ENCODE results near the gene PLAU.

Gene PLAU

DNA sequence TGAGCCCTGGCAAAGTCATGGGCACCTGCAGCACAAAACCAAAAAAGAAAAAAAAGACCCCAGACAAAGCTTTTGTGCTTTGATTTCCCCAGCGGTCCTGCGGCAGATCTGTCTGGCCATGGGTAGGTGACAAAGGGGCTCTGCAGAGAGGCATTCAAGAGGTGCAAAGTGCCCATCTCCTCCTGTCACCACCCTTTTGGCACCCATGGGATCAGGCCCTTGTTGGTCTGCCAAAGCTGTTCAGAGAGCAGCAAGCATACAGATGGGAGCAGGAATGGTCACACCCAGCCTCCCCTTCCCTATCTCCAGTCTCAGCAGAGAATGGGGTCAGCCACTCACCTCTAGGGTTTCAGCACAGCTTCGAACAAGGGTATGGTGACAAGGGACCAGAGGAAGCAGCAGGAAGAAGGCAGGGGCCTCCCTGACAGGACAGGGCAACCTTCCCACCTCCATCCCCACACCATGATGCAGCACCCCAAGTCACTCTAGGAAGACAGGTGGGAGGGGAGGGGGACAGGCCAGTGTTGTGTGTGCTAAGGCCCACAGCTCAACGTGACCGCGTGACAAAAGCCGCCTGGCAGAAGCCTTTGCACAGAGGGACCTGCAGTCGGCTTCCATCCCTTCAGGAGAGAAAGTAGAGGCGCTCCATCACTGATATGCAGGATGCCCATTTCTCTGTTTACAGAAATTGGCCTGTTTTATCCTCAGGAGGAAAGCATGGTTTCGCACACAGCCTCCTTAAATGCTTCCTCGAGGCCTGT lies 42.9 kb upstream of the PLAU start:
- H3K79me1 ChIP-seq (replicated peaks; ENCODE audit: low read length, poor library complexity, severe bottlenecking), result peaks cover 46% of the 10 kb centered on the region
- H3K18ac ChIP-seq (ENCODE audit: low read depth in 1 of 2, low read length in 2 of 2), result no peak overlapping the region
- H3K14ac ChIP-seq (ENCODE audit: low read length in 2 of 2), result no peak overlapping the region
- no peaks in the 10 kb centered on the region for H3K9me3 ChIP-seq (ENCODE audit: control insufficient read depth, low read length)
- H2BK15ac ChIP-seq (ENCODE audit: low read depth, poor library complexity, severe bottlenecking), result no peak overlapping the region
- H3K4me2 ChIP-seq (ENCODE audit: low read length, poor library complexity, severe bottlenecking), result no peak overlapping the region
- peaks cover 10% of the 10 kb centered on the region for H3K4me1 ChIP-seq (ENCODE audit: control insufficient read depth, insufficient read depth, low read depth, low read length)
- H2AFZ ChIP-seq (ENCODE audit: low read depth, low read length), result no peak overlapping the region
- no peaks in the 10 kb centered on the region for H3K27me3 ChIP-seq (ENCODE audit: control insufficient read depth in 1 of 2, insufficient read depth in 1 of 2, low read length in 2 of 2)
- H4K91ac ChIP-seq (ENCODE audit: low read length), result no peak overlapping the region
- no peak overlapping the region for H3K4me3 ChIP-seq (ENCODE audit: insufficient read depth in 1 of 2, low read depth in 1 of 2, low read length in 2 of 2)
- DNase-seq, result no peak
- H3K4ac ChIP-seq (ENCODE audit: low read depth in 1 of 2, low read length in 2 of 2), result no peak overlapping the region
- H2BK12ac ChIP-seq (ENCODE audit: low read length in 2 of 2), result no peak overlapping the region
- H3K9ac ChIP-seq (ENCODE audit: low read length), result no peak overlapping the region
- H2BK120ac ChIP-seq (ENCODE audit: low read depth, low read length), result no peak overlapping the region
- no peak overlapping the region for H4K8ac ChIP-seq (ENCODE audit: low read length)
- peaks cover 80% of the 10 kb centered on the region in 2 experiments for H3K36me3 ChIP-seq (ENCODE audit: control insufficient read depth in 1 of 2, insufficient read depth in 2 of 2, low read depth in 1 of 2, low read length in 2 of 2)
- no peak overlapping the region for H3K27ac ChIP-seq (ENCODE audit: low read length, poor library complexity, severe bottlenecking)
- no peak overlapping the region for H2AK5ac ChIP-seq (ENCODE audit: low read length, severe bottlenecking)
- H2BK5ac ChIP-seq (ENCODE audit: low read depth, low read length, poor library complexity, severe bottlenecking), result no peak overlapping the region
- no peak overlapping the region for H3K23ac ChIP-seq (ENCODE audit: low read length in 2 of 2)
- 91% methylated on average over 10 of the region's 11 CpGs for WGBS

DNA sequence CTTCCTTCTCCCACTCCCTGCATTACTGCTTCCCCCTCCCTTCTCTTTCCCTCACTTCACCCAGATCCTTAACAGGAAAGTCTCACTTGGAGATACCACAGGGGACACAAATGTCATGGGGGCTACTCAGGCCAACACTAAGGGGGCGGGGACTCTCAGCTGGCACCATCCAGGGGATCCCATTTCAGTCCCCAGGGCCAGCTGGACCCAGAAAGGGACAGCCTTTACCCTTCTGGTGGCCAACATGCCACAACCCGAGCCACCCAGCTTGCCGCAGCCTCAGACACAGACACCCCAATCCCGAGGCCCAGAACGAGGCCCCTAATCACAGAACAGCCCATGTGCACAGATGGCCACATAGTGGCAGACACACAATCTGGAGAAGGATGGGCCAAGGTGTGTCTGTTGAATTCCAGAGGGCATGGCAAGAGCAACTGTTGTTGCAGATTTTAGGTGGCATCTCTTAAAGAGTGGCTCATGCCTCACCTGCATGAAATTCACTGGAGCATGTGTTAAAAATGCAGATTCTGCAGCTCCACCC lies 42.2 kb upstream of the PLAU start:
- Histone ChIP-seq H2AK5ac (ENCODE audit: low read length, severe bottlenecking) (no peak overlapping the region), H2BK120ac (ENCODE audit: low read depth, low read length) (no peak overlapping the region), H3K23ac (ENCODE audit: low read length in 2 of 2) (no peak overlapping the region), H3K9ac (ENCODE audit: low read length) (no peak overlapping the region), H2AFZ (ENCODE audit: low read depth, low read length) (no peak overlapping the region), H3K4me3 (ENCODE audit: insufficient read depth in 1 of 2, low read depth in 1 of 2, low read length in 2 of 2) (no peak overlapping the region), H3K4me1 (ENCODE audit: control insufficient read depth, insufficient read depth, low read depth, low read length) (peaks cover 11% of the 10 kb centered on the region), H2BK12ac (ENCODE audit: low read length in 2 of 2) (no peak overlapping the region), H3K14ac (ENCODE audit: low read length in 2 of 2) (no peak overlapping the region), H3K4me2 (ENCODE audit: low read length, poor library complexity, severe bottlenecking) (no peak overlapping the region), H3K36me3 (ENCODE audit: control insufficient read depth in 1 of 2, insufficient read depth in 2 of 2, low read depth in 1 of 2, low read length in 2 of 2) (peaks cover 73 to 75% of the 10 kb centered on the region in 2 experiments), H3K27me3 (ENCODE audit: control insufficient read depth in 1 of 2, insufficient read depth in 1 of 2, low read length in 2 of 2) (no peaks in the 10 kb centered on the region), H2BK15ac (ENCODE audit: low read depth, poor library complexity, severe bottlenecking) (no peak overlapping the region), H4K91ac (ENCODE audit: low read length) (no peak overlapping the region), H2BK5ac (ENCODE audit: low read depth, low read length, poor library complexity, severe bottlenecking) (no peak overlapping the region), H3K4ac (ENCODE audit: low read depth in 1 of 2, low read length in 2 of 2) (no peak overlapping the region), H4K8ac (ENCODE audit: low read length) (no peak overlapping the region), H3K9me3 (ENCODE audit: control insufficient read depth, low read length) (no peaks in the 10 kb centered on the region), H3K79me1 (replicated peaks; ENCODE audit: low read length, poor library complexity, severe bottlenecking) (peaks cover 40% of the 10 kb centered on the region), H3K27ac (ENCODE audit: low read length, poor library complexity, severe bottlenecking) (no peak overlapping the region), H3K18ac (ENCODE audit: low read depth in 1 of 2, low read length in 2 of 2) (no peak overlapping the region)
- no peak for DNase-seq
- 100% methylated on average over 5 of the region's 5 CpGs for WGBS

DNA sequence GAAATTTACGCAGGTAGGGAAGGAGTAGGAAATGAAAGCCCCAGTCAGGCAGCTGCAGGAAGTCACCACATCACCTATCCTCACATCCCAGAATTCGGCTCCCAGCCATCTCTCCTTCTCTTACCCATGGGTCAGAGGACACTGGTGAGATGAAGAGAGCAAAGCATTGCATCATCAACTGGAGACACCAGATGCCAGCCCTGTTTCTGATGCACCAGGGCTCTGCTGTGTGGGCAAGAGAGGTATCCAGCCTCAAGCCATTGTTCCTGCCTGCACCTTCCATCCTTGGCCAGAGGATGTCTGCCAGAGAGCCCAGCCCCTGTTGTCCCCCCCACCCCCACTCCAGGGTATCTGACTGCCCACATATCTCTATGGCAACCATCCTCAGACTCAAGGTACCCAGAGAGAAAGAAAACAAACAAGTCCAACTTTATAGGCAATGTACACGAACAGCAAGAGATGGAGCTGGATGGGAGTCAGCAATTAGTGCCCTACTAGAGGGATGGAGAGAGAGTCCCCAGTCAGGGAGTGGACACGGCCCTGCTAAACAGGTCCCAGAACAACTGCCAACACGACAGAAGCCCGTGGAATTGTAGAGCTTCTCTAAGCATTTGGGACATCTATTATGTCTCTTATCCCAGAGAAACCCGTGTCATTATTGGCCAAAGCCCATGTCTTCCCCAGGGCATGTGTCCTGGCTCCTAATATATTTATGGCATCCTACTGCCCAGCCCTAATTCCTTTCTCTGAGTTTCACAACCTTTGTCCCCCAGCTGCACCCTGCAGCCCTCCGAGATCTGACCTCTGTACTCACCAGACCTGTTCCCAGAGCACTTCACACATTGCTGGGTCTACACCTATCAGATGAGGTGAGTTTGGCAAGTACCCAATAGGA lies 39.4 kb upstream of the PLAU start:
- Histone ChIP-seq H3K4me2 (ENCODE audit: low read length, poor library complexity, severe bottlenecking) (no peak overlapping the region), H4K8ac (ENCODE audit: low read length) (no peak overlapping the region), H3K23ac (ENCODE audit: low read length in 2 of 2) (peak overlapping the region in 1 of 2 experiments; percentile 9), H2BK12ac (ENCODE audit: low read length in 2 of 2) (no peak overlapping the region), H3K9ac (ENCODE audit: low read length) (no peak overlapping the region), H3K36me3 (ENCODE audit: control insufficient read depth in 1 of 2, insufficient read depth in 2 of 2, low read depth in 1 of 2, low read length in 2 of 2) (peaks cover 53 to 57% of the 10 kb centered on the region in 2 experiments), H3K79me1 (replicated peaks; ENCODE audit: low read length, poor library complexity, severe bottlenecking) (peaks cover 29% of the 10 kb centered on the region), H3K14ac (ENCODE audit: low read length in 2 of 2) (no peak overlapping the region), H2BK120ac (ENCODE audit: low read depth, low read length) (no peak overlapping the region), H3K9me3 (ENCODE audit: control insufficient read depth, low read length) (no peaks in the 10 kb centered on the region), H3K27me3 (ENCODE audit: control insufficient read depth in 1 of 2, insufficient read depth in 1 of 2, low read length in 2 of 2) (no peaks in the 10 kb centered on the region), H3K4me1 (ENCODE audit: control insufficient read depth, insufficient read depth, low read depth, low read length) (peaks cover 14% of the 10 kb centered on the region), H2BK15ac (ENCODE audit: low read depth, poor library complexity, severe bottlenecking) (no peak overlapping the region), H4K91ac (ENCODE audit: low read length) (no peak overlapping the region), H2AFZ (ENCODE audit: low read depth, low read length) (no peak overlapping the region), H3K4ac (ENCODE audit: low read depth in 1 of 2, low read length in 2 of 2) (no peak overlapping the region), H3K4me3 (ENCODE audit: insufficient read depth in 1 of 2, low read depth in 1 of 2, low read length in 2 of 2) (no peak overlapping the region), H2BK5ac (ENCODE audit: low read depth, low read length, poor library complexity, severe bottlenecking) (no peak overlapping the region), H2AK5ac (ENCODE audit: low read length, severe bottlenecking) (no peak overlapping the region), H3K27ac (ENCODE audit: low read length, poor library complexity, severe bottlenecking) (no peak overlapping the region), H3K18ac (ENCODE audit: low read depth in 1 of 2, low read length in 2 of 2) (no peak overlapping the region)
- DNase-seq, result no peak
- 92% methylated on average over 6 of the region's 8 CpGs for WGBS

DNA sequence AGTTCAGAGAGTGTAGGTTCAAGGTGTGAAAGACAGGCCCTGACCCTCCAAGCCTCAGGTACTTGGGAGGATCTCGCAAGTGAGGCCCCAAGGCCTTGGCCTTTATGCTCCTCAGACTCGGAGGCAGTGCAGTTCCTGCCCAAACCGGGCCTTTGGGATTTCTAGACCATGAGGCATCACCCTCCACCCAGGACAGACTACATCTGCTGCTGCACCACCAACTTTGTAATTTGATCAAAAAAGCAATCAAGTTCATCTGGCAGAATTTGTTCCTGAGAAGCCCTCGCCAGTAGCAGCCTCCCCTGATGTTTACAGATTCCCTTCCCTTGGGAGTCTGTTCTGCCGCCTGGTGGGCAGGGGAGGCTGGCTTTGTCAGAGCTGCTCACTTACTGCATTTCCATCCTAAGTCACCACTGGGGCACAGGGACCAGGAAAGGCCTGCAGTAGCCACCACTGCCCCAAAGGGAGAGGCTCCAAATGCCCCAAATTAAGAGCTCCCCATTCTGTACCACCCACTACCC lies 38.7 kb upstream of the PLAU start:
- no peak overlapping the region for H3K27ac ChIP-seq (ENCODE audit: low read length, poor library complexity, severe bottlenecking)
- no peaks in the 10 kb centered on the region for H3K27me3 ChIP-seq (ENCODE audit: control insufficient read depth in 1 of 2, insufficient read depth in 1 of 2, low read length in 2 of 2)

More for the DNA sequence above, 38.7 kb upstream of the PLAU start:
- H3K9me3 ChIP-seq (ENCODE audit: control insufficient read depth, low read length), result no peaks in the 10 kb centered on the region
- no peak overlapping the region for H2BK12ac ChIP-seq (ENCODE audit: low read length in 2 of 2)
- no peak overlapping the region for H2AK5ac ChIP-seq (ENCODE audit: low read length, severe bottlenecking)
- H2BK5ac ChIP-seq (ENCODE audit: low read depth, low read length, poor library complexity, severe bottlenecking), result no peak overlapping the region
- peaks cover 25% of the 10 kb centered on the region for H3K79me1 ChIP-seq (replicated peaks; ENCODE audit: low read length, poor library complexity, severe bottlenecking)
- no peak overlapping the region for H3K4me2 ChIP-seq (ENCODE audit: low read length, poor library complexity, severe bottlenecking)
- peaks cover 14% of the 10 kb centered on the region for H3K4me1 ChIP-seq (ENCODE audit: control insufficient read depth, insufficient read depth, low read depth, low read length)
- H4K91ac ChIP-seq (ENCODE audit: low read length), result no peak overlapping the region
- H3K4me3 ChIP-seq (ENCODE audit: insufficient read depth in 1 of 2, low read depth in 1 of 2, low read length in 2 of 2), result peak overlapping the region in 1 of 2 experiments; percentile 80
- H4K8ac ChIP-seq (ENCODE audit: low read length), result no peak overlapping the region
- no peak overlapping the region for H2AFZ ChIP-seq (ENCODE audit: low read depth, low read length)
- no peak overlapping the region for H3K9ac ChIP-seq (ENCODE audit: low read length)
- DNase-seq, result peak; percentile 57
- H3K36me3 ChIP-seq (ENCODE audit: control insufficient read depth in 1 of 2, insufficient read depth in 2 of 2, low read depth in 1 of 2, low read length in 2 of 2), result peaks cover 47 to 50% of the 10 kb centered on the region in 2 experiments
- no peak overlapping the region for H3K4ac ChIP-seq (ENCODE audit: low read depth in 1 of 2, low read length in 2 of 2)
- no peak overlapping the region for H2BK120ac ChIP-seq (ENCODE audit: low read depth, low read length)
- peak overlapping the region; percentile 9 to 20 for H3K23ac ChIP-seq (ENCODE audit: low read length in 2 of 2)
- H2BK15ac ChIP-seq (ENCODE audit: low read depth, poor library complexity, severe bottlenecking), result no peak overlapping the region
- H3K14ac ChIP-seq (ENCODE audit: low read length in 2 of 2), result no peak overlapping the region
- no peak overlapping the region for H3K18ac ChIP-seq (ENCODE audit: low read depth in 1 of 2, low read length in 2 of 2)
- 69% methylated on average over 5 of the region's 5 CpGs for WGBS
